ENCODE results near the gene POPDC3.
"Not testable (repeated sequence)": the region's sequence is repeated elsewhere in the genome, so short reads cannot be mapped to it uniquely, and the experiment has no call there.

The POPDC3 gene

DNA sequence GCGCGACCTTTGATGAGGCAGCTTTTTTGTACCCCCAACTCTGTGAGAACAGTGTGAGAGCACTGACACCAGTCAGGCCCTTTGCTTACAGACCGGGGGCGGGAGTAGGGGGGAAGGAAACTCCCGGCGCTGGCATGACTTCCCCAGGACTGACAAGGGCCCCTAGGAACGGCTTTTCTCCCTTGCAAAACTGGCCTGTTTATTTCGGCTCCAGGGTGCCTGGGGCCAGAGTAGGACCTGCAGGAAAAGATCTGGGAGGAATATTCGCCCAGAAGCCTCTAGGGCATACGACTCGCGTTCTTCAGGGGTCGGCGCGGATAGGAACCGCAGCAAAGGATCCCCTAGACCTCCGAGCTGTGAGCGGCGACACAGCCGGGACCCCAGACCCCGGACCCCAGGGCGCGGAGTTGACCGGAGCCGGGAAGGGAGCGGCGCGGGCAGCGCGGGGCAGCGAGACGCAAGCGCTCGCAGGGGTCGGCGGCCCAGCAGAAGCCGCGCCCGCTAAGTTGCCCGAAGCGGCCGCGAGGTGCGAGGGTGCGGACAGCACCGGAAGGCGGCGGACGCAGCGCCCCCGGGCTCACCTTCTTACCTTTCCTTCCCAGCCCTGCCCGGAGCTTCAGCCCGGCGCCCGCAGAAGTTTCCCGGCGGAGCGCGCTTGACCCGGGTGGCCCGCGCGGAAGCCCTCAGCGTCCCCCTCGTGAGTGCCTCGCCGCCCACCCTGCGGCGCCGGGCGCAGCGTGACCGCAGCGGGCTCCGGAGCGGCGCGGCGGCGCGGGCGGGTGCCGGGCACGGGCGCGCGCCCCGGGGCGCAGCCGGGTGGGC lies at the start of gene POPDC3:
TSS of gene POPDC3 (minus strand) at position 771 of the 822 bp plus-strand sequence. CDS start 18,105 bp downstream, outside the sequence.
- no peak for DNase-seq

DNA sequence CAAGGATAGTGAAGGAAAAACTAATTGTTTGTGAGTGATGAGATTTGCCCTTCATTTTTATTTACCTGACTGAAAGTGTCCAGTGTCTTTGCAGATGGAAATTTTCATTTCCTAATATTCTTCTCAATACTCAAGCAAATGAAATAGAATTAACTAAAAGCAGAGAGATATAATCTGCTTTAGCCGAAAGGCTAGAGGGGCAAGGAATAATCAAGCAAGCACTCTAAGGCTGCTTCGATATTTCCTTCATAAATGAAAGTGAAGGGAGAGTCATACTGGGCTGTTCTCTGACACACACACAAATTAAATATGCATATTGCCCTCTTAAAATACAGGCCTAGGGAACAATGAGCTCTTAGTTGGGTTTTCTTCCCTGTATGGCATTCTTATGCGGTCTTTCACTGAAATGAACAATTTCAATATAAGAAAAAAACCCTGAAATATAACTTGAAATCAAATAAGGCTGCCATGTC lies 47.5 kb upstream of the POPDC3 start:
- no peak for DNase-seq

- DNase-seq = no peak
These were observed 46.9 kb upstream of the POPDC3 start for GRCh38 chr6:105226598-105227294.

GRCh38 chr6:105223242-105223641 lies 43.4 kb upstream of the POPDC3 start:
- DNase-seq = no peak

DNA sequence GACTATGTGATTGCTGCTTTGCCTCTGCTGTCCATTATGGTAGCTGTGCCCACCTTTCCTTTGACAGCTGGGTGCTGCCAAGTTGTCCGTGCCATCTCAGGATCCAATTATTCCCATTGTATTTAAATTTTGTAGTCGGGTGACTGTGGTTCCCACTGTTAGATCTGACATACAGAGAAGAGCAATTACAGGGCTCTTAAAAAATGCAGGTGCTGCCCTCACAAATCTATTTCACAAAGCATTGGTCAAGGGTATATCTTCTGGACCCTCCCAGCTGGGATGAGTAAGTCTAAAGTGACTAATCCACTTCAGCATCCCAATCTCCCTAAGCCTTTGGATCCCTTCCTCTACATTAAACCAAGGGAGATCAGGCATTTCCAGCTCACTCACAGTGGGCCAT lies 41.4 kb upstream of the POPDC3 start:
- DNase-seq = not testable (repeated sequence)

- no peak for DNase-seq
These were observed 40.4 kb upstream of the POPDC3 start for GRCh38 chr6:105220186-105220585.

- DNase-seq = not testable (repeated sequence)
These were observed 39.4 kb upstream of the POPDC3 start for GRCh38 chr6:105219218-105219617.

GRCh38 chr6:105215506-105215905 lies 35.7 kb upstream of the POPDC3 start:
- no peak for DNase-seq

DNA sequence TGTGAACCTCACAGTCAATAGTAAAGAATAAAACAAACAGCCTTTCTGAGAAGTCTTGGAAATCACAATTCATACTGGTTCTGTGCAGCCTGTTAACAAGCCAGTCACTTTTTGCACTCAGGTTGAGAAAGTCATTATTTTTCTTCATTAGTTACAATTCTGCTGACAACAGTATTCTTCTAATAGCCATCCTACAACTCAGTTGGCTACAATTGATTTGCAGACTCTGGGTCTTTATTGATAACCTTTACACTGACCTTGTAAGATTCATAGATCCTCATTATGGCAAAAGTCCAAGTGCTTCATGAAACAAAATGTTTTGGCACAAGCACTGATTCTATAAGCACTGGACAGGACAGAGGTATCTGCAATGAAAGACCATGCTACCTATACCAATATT lies 34.9 kb upstream of the POPDC3 start:
- DNase-seq = no peak

- no peak for DNase-seq
These were observed 33.5 kb upstream of the POPDC3 start for GRCh38 chr6:105213272-105213671.

GRCh38 chr6:105212587-105212986 lies 32.8 kb upstream of the POPDC3 start:
- no peak for DNase-seq

DNA sequence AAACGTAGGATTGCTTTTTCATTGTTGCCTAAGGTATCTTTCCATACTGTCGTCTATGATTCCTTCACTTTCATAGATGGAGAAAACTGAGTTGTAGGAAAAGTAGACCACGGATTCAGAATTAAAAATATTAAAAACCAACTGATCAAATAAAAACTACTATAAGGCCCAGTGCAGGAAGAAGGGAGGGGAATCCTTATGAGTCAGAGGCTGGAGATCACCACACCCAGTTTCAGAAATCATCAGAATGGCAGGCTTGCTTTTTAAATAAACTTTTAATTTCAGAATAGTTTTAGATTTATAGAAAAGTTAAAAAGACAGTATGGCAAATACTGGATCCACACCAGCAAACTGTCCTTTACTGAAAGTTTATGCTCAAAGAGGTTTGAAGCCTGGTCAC lies 32.0 kb upstream of the POPDC3 start:
- no peak for DNase-seq

- DNase-seq = no peak
These were observed 31.2 kb upstream of the POPDC3 start for GRCh38 chr6:105210932-105211531.

DNA sequence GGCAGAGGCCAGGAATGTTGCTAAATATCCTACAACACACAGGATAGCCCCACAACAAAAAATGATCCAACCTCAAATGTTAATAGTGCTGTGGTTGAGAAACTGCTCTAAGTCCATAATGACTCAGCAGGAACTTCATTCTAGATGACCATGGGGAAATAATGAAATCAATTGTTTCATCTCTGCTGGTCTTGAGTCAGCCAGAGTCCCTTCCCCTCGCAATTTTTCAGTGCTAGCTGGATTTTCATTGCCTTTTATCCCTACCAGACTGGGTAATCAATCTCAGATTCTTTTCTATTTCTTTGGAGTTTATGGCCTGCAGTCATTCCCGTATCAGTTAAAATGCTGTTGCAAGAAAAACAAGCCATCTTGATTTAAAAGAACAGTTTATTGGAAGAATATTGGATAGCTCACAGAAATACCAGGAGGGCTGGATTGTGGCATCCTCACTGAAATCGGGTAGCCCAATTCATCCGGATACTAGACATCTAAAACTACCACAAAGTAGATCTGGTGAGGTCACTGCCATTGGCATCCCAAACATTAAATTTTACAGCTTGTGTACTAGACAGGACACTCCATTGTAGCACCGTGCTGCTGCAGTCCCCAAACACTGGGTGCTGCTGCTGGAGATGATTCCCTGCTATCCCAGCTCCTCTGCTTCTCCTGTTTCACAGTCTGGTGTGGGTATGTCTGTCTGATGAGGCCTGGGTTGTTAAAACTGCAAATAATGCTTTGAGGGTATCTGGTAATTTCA lies 30.3 kb upstream of the POPDC3 start:
- no peak for DNase-seq

DNA sequence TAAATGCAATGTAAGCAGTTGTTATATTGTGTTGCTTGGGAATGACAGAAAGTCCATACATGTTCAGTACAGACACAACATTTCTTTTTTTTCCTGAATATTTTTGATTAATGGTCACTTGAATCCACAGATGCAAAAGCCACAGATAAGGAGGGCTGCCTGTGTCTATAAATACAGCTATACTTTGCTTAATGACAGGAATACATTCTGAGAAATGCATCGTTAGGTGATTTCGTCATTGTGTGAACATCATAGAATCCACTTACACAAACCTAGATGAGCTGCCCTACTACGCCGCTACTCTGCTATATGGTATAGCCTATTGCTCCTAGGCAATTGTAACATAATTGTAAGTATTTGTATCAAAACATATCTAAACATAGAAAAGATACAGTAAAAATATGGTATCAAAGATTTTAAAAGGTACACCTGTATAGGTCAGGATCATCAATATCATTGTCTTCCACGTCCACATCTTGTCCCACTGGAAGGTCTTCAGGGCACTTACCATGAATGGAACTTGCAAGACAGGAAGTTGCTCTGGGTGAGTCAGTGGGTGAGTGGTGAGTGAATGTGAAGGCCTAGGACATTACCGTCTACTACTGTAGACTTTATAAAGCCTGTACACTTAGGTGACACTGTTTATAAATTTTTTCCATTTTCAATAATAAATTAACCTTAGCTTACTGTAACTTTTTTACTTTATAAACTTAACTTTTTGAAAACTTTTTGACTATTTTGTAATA lies 27.9 kb upstream of the POPDC3 start:
- no peak for DNase-seq

- DNase-seq = no peak
These were observed 25.0 kb upstream of the POPDC3 start for GRCh38 chr6:105204768-105205167.

GRCh38 chr6:105204331-105204730 lies 24.5 kb upstream of the POPDC3 start:
- DNase-seq = no peak

DNA sequence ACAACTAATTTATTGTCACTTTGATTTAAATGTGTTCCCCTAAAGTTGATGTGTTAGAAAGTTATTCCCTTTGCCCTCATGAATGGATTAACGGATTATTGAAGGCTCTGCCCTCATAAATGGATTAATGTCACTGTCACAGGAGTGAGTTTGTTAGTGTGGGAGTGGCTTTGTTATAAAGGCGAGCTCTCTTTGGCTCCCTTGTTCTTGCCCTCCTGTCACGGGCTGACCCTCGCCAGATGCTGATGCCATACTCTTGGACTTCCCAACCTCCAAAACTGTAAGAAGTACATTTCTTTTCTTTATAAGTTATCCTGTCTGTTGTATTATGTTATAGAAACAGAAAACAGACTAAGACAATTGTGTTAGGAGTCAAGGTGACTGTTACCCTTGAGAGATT lies 22.7 kb upstream of the POPDC3 start:
- DNase-seq = no peak

DNA sequence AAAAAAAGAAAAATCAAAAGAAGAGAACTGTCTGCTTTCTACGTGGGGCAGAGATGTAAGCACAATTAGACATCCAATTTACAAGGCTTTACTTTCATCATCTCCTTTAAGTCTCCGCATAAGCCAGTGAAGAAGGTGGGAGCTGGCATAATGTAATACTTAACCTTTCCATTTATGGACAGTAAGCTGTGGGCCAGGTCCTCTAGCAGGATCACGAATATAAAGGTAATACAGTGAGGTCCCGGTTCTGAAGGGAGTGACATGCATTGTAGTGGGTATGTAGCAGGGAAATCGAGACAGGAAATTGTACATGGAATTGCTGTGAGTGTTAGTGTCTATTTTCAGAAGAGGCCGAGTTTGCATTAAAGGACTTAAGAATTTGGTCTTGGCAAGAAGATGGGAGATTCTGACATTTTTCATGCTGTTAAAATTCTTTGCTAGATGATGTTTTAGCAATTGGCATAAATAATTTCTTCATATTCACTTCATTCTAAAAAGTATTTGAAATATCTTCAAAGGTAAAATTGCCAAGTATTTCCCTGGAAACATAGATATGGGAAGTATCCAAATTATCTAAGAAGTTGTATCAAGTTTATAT lies 20.4 kb upstream of the POPDC3 start:
- DNase-seq = no peak

- DNase-seq = no peak
These were observed 19.9 kb upstream of the POPDC3 start for GRCh38 chr6:105199711-105200110.

DNA sequence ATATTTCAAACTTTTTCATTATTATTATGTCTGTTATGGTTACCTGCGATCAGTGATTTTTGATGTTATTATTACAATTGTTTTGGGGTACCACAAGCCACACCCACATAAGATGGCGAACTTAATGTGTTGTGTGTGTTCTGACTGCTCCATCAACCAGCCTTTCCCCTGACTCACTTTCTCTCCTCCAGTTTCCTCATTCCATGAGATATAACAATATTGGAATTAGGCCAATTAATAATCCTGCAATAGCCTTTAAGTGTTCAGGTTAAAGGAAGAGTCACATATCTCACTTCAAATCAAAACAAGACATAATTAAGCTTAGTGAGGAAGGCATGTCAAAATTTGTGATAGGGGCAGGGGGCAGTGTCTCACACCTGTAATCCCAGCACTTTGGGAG lies 16.3 kb upstream of the POPDC3 start:
- no peak for DNase-seq

DNA sequence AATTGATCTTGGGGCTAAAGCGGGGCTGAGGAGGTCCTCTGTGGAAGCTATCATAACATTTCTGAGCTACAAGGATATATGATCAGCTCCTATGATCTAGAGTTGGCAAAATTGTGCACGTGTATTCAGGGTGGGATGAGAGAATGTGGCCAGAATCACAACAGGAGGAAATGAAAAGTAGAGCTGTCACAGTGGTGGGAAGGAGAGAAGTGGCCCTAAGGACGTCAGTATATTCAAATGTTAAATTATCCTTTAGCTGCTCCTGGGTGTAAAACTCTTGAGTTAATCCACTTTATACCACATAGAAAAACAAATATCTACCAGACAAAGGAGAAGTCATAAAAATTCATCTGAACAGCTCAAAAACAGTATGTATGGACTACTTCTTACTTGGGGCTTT lies 14.8 kb upstream of the POPDC3 start:
- DNase-seq = no peak
